Left hindlimb (tissue), 1 donor: ENCODE data around the gene UBB.

Source experiments
- DNase-seq: peaks from one replicate; pipeline ENCODE4 v3.0.0-alpha.2; 2018

UBB gene

DNA sequence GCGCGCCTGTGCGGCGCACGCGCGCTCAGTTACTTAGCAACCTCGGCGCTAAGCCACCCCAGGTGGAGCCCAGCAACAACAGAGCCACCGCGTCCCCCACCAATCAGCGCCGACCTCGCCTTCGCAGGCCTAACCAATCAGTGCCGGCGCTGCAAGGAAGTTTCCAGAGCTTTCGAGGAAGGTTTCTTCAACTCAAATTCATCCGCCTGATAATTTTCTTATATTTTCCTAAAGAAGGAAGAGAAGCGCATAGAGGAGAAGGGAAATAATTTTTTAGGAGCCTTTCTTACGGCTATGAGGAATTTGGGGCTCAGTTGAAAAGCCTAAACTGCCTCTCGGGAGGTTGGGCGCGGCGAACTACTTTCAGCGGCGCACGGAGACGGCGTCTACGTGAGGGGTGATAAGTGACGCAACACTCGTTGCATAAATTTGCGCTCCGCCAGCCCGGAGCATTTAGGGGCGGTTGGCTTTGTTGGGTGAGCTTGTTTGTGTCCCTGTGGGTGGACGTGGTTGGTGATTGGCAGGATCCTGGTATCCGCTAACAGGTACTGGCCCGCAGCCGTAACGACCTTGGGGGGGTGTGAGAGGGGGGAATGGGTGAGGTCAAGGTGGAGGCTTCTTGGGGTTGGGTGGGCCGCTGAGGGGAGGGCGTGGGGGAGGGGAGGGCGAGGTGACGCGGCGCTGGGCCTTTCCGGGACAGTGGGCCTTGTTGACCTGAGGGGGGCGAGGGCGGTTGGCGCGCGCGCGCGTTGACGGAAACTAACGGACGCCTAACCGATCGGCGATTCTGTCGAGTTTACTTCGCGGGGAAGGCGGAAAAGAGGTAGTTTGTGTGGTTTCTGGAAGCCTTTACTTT, at the start of gene UBB:
UBB (plus strand) TSS at position 452 of the 856 bp plus-strand sequence. CDS start 817 bp downstream, outside the sequence.
- peak; percentile 98 for DNase-seq

DNA sequence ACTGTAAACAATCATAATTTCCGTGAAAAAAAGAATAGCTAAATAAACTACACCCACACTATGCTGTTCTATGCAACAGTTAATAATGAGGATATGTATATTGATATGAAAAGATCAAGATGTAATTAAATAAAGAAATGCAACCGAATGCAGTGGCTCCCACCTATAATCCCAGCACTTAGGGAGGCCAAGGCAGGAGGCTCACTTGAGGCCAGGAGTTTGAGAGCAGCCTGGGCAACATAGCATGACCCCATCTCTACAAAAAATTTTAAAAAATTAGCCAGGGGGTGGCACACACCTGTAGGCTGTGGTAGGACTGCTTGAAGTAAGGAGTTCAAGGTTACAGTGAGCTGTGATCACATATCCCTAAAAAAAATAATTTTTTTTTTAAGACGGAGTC, 42.5 kb upstream of the UBB start:
- DNase-seq, result no peak

DNA sequence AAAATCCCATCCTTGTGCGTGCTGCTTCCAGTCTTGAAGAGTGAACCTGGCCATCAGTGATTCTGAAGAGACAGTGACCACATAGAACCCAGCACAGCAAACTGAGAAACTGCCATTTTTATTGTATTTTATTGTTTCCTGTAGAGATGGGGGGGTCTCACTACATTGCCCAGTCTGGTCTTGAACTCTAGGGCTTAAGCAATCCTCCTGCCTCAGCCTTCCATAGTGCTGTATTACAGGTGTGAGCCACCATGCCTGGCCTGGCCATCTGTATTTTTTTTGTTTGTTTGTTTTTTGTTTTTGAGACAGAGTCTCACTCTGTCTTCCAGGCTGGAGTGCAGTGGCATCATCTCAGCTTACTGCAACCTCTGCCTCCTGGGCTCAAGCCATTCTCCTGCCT, 41.5 kb upstream of the UBB start:
- no peak for DNase-seq

DNA sequence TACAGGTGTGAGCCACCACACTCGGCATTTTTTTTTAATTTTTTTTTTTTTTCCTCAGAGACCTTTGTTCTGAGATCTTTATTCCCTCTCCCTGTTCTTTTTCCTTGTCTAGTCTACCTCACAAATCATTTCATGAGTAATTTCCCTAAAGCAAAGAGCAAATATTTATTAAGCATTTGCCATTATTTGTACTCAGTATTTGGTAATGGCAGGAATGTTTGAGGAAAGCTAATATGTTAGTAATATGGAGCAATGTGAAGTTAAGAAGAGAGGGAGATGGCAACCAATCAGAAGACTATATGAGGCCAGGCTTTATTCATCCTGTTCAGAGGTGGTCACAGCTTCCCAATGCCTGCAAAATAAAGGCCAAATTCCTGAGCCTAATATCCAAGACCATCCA, 40.9 kb upstream of the UBB start:
- DNase-seq, result no peak

DNA sequence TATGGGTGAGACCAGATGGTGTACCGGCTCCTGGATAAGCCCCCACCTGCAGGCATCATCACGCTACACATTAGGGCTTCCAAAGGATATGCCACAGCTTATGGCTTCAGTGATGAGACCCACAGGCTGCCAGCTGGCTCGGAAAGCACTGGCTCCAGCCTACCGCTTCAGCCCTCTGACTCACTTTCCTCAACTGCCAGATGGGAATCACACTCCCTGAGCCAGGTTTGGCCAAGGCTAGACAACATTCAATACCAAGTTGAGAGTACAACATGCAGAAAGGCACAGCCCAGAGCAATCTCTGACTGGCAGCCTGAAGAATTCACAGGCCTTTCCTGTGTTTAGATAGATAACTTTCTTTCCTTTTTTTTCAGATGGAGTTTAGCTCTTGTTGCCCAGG, 37.9 kb upstream of the UBB start:
- DNase-seq, result no peak

DNA sequence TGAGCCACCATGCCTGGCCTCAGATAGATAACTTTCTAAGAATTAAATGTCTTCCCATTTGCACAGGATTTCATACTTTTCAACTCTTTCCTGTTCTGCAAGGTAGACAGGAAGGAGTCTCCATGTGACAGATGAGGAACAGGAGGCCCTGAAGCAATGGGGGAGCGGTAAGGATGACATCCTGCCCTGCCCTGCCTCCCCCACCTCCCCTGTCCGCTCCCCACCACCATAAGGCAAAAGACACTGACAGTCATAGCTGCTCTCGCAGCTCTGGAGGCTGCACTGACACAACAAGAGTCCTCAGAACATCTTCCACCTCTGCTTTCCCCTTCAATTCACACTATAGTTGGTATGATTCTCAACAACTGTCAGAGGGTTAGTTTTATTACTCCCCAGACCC, 37.3 kb upstream of the UBB start:
- DNase-seq, result no peak

DNA sequence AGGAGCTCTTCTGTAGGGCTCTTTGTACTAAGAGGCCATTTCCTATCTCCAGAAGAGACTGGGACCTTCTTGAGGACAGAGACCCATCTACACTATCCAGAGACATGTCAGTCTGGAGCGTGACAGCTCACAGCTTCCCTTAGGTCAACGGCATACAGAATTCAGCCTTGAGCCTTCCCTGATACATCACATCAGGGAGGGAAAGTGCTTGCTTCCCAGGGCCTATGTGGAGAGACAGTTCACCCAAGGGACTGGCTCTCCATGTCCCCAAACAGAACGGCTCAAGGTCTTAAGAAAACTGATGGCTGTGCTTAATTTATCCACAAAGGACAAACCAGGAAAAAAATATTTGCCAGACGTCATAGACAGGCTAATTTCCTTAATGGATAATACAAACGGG, 35.3 kb upstream of the UBB start:
- no peak for DNase-seq

DNA sequence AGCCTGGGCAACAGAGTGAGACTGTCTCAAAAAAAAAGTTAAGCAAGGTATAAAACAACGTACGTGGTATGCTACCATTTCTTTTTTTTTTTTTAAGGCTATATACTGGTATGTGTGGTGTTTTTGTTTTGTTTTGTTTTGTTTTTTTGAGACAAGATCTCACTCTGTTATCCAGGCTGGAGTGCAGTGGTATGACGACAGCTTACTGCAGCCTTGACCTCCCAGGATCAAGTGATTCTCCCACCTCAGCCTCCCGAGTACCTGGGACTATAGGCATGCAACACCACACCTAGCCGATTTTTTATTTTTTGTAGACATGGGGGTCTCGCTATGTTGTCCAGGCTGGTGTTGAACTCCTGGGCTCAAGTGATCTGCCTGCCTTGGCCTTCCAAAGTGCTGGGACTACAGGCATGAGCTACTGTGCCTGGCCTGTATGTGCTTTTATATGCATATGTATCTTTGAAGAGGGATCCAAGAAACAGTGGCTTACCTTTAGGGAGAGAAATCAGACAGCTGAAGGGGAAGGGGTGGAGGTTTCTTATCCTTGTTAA, 34.1 kb upstream of the UBB start:
- DNase-seq, result no peak

DNA sequence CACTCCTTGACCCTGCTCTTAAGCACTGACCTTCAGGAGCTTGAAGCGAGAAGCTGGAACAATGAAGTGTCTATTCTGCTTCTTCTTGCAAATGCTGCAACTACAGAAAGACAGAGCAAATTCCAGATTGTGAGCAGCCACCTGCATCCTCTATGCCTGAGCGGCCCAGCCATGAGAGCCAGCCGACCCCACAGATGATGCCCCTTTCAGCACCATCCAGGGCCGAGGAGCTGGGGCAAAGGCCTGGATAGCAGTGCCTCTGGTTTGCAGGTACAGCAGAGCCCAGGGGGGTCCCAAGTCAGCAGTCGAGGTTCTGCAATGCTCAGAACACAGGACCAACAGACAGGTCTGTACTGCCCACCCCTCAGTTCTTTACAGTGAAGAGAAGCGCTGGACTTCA, 32.3 kb upstream of the UBB start:
- no peak for DNase-seq

DNA sequence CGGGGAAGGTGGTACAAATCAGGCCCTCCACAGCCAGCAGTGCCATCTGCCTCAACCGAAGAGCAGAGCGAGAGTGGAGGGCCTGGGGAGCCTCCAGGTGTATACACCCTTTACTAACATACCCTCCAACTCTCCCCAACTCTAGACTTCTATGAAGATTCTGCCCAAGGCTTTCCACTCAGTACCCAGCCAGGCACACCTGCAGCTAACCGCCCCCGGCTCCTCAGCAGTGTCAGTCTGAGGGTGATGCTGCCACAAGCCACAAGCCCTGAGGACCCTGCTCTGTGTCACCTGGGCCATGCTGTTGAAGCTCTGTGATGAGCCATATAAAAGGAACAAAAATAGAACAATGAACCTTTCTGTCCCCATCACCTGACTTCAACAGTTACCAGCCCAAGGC, 31.5 kb upstream of the UBB start:
- DNase-seq, result no peak

DNA sequence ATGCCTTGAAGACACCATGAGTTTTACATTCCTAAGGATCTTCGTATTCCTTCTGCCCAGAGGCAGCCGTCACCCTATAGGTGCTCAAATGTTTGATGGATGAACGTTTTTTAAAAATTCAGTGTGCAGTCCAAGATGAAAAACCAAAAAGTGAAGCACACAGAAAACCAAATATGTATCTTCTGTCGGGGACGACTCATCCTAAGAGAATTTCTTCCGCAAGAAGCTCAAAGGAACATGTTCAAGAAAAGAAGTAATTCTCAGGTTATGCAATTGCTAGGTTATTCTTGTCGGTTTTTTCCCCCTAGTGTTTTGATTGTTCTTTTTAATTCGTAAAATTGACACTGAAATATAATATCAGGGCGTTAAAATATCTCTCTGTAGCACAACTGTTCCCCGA, 29.1 kb upstream of the UBB start:
- no peak for DNase-seq

DNA sequence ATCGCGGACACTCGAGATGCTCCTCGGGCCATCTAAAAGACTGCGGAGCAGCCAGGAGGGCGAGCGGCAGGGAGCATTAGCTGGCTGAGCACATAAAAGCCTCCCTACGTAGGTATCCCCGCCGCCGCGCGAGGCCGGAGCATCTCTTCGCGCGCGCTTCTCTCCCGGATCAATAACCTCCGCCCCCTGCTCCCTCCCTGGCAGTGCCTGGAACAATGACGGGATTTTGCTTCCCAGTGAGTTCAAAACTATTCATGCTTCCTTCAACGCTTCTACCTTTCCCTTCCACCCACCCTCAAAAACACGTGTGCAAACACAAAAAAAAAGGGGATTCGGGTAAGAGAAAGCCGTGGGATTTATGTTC, 28.6 kb upstream of the UBB start:
- DNase-seq, result no peak

DNA sequence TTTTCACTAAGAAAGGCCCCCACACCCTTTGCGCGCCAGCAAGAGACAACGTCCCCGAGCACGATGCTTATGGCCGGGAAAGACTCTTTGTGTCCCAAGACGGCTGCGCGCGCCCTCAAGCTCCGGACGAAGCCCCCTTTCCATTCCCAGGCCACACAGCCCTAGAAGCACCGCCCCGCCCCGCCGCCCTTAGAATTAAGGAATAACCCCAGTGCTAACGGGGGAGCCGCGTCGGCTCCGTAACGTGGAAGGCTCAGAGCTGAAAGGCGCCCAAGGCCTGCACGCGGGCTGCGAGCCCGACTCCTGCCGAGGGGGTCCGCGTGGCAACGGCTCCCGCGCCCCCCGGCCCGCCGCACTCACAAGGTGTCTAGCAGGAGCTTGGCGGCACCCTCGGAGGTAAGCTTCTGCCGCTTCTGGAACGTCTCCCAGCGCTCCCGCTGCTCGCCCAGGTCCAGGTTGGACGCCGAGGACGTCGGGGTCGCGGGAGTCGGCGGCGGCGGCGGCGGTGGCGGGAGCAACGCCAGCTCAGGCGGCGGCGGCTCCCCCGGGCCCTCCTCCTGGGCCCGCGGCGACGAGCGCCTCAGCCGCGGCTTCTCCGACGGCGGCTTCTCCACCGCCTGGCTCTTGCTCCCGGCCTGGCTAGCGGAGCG, 28.1 kb upstream of the UBB start:
- DNase-seq, result peak; percentile 52

DNA sequence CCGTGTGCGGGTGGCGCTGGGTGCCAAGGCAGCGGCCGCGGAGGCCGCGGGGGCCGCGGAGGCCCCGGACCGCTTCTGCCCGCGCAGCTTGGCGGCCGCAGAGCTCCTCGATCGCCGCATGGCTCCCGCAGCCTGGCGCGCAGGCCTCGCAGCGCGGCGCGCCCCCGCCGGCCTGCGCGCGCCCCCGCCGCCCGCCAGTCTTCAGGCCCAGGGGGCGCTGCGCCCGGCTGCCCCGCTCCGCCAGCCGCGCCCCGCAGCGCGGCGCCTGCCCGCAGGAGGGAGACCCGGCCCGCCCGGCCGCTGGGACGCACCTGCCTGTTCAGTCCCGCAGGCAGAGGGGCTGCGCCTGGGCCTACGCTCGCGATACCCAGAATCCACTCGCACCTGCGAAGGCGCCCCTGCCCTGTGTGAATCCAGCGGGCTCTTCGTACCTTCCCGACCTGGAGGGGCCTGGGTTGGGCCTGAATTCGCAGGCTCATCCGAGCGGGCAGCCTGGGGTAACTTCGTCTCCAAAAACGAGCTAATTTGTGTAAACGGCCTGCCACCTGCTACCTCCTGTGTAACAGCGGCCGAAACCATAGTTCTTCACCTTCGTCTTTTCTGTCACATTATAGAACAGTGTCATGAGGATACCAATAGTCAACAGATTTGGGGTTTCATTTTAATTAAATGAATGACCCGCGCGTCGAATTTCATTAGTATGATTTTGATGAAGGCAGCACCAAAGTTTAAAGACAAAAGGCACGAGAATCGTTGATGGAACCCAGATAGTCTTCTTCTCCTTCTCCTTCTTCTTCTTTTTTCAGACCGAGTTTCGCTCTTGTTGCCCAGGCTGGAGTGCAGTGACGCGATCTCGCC, 27.3 kb upstream of the UBB start, which contains the start of gene CENPV:
CENPV (minus strand) TSS at position 153 of the 858 bp plus-strand sequence; CDS start at position 120, 33 bp downstream.
- DNase-seq, result no peak

DNA sequence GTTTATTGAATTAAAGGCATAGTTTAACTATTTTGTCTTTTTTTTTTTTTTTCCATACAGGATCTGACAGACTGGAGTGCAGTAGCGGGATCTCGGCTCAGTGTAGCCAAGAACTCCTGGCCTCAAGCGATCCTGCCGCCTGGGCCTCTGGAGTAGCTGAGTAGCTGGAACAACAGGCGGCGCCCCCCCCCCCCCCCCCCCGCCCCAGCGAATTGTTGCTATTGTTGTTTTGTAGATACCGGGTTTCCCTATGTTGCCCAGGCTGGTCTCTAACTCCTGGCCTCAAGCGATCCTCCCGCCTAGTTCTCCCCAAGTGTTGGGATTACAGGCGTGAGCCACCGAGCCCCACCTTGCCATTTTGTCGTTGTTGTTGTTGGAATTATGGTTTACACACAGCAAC, 26.3 kb upstream of the UBB start:
- DNase-seq, result no peak

DNA sequence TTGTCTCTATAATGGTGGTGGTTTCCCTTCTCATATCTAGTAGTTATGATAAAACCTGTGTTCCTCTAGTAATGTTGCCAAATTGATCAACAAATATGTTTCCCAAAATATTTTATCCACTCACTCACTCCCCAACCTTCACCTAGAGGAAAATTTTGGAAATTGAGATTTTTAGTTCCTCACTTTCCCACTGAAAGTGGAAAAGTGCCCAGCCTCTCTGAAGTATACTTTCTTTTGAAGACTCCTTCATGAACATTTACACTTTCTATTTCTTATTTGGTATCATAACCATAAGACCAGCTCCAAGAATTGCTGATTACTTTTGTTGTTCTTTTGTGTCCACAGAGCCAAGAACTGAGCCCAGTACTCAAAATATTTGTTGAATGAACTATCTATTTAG, 22.5 kb upstream of the UBB start:
- no peak for DNase-seq

DNA sequence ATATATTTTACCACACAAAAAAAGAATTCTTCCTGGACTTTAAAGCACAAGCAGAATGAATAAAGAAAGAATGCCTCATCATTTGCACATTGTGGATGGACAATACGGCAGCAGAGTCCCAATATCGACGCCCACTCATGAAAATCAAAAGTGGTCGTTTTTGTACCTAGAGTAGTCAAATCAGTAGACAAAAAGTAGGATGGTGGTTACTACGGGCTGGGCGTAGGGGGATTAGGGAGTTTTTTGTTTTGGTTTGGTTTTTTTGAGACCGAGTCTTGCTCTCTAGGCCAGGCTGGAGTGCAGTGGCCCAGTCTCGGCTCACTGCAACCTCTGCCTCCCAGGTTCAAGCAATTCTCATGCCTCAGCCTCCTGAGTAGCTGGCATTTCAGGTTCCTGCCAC, 19.0 kb upstream of the UBB start:
- no peak for DNase-seq

DNA sequence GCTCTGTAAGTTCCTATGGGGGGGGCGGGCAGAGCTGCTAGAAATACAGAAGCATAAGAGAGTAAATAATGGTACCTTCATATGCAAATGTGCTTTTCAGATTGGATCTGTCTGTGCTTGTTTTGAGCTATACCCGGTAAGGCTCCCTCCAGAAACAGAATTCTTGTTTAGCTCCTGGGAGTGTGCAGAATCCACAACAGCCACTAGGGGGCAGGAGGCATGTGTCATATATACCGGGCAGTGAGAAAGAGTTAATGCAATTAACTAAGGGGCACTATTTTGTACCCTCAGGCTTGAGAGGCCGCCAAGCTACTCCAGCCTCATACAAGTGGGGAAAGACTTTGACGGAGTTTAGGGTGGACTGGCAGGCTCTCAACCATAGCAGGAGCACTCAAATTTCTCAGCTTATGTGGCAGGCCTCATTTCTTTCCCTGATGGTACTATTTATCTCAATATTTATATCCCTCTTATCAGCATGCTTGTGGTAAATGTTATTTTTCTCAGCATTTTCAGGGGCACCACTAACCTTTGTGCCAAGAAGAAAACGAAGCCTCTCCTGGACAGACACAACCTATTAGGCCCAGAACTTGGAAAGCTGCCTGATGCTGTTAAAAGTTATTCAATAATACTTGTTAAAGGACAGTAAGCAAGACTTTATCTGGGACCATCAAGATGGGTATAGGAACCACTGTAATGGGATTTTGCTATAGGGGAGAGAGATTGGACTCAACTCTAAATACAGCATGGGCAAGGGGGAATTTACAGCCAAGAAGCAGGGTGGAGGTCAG, 16.9 kb upstream of the UBB start:
- DNase-seq, result peak; percentile 70

DNA sequence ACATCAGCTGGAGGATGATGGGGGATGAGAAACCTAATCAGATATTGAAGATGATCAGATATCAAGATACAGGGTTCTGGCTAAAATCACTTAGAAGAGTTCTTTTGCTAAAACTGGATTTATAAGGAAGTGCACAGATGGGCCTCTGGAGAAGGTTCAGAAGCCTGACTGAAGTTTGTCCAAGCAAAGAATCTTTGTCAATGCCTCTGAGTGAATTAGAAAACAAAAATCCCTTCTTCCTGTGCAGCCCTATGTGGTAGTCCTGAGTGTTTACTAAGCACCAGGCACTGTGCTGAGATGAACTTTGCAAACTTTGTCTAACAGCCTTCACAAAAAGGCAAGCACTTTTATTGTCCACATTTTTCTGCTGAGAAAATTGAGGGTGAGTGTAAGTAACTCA, 16.3 kb upstream of the UBB start:
- DNase-seq, result no peak

DNA sequence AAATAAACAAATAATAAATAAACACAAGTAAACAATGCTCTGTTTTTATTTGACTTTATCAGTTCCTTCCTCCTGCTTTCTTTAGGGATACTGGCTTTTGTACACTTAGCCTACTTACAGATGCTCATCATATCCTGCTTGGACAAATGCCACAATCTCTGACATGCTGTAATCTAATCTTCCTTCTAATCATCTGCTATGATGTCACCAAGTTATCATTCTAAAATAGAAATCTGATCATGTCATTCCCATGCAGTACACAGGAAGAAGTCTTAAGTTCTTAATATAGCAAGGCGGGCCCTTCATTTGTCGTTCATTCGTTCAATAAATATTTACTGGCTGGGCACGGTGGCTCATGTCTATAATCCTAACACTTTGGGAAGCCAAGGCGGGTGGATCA, 9.1 kb upstream of the UBB start:
- DNase-seq, result no peak

DNA sequence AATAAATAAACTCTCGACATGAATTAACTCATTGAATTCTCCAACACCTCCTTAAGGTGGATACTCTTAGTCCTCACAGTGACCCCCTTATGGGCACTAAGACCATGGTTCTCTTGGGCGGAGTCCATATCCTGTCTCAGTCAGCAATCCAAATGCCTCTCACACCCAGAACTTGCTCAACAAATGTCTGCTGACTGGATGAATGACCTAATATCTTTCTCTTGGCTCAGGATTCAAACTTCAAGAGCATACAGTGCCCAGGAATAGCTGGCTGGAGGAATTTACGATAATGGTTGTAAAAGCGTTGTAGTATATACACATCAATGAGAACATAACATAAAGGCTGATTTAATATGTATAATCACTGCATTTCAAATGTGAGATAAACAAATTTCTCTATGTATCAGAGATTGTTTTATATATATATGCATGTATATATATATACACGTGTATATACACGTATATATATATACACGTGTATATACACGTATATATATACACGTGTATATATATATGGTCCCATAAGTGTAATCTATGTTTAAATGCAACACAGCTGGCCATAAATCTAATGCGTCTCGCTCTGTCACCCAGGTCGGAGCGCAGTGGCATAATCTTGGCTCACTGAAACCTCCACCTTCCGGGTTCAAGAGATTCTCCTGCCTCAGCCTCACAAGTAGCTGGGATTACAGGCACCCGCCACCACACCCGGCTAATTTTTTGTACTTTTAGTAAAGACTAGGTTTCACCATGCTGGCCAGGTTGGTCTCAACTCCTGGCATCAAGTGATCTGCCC, 6.5 kb upstream of the UBB start:
- DNase-seq, result no peak

DNA sequence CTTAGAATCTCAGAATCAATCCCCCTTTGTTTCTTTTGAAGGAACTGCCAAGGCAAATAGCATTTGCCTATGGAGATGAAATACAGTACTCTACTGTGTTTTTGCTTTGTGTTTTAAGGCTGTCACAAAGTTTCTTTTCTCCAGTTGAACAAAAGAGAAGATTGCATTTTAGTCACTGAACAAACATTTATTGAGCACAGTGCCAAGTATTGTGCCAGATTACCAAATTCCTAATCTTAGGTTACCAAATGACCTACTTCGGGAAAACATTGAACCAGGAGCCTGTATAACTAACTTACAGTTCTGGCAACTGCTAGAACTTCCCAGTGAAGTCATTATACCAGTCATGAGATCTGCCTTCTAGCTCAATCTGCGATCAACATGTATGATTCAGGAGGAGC, 3.0 kb upstream of the UBB start:
- no peak for DNase-seq
